Nephron progenitor cell (in vitro differentiated cells): ENCODE results near the gene ATF2.
A peak's percentile ranks its signal among the peaks of the same experiment; 100 is the strongest.

Experiments used
- DNase-seq: peaks from one replicate; pipeline ENCODE4 v3.0.0; 2021
- H3K27ac Mint-ChIP-seq: 2 replicates; pipeline ENCODE4 v1.8.0; 2021; ENCODE audit warnings: mild to moderate bottlenecking, moderate library complexity, mixed read lengths
- H3K27me3 Mint-ChIP-seq: 2 replicates; pipeline ENCODE4 v1.8.0; 2021; ENCODE audit warnings: mild to moderate bottlenecking, low read depth, mixed read lengths; ENCODE audit not compliant: poor library complexity
- H3K36me3 Mint-ChIP-seq: 2 replicates; pipeline ENCODE4 v1.8.0; 2021; ENCODE audit warnings: low read depth, mixed read lengths
- H3K4me1 Mint-ChIP-seq: 2 replicates; pipeline ENCODE4 v1.8.0; 2021; ENCODE audit warnings: mixed read lengths
- H3K4me3 Mint-ChIP-seq: 2 replicates; pipeline ENCODE4 v1.8.0; 2021; ENCODE audit warnings: mild to moderate bottlenecking, moderate library complexity, mixed read lengths
- H3K9me3 Mint-ChIP-seq: 2 replicates; pipeline ENCODE4 v1.8.0; 2021; ENCODE audit warnings: mild to moderate bottlenecking, moderate library complexity, mixed read lengths
- TF ChIP-seq, protein P1 (sequence below): fragments of 200-600 bp; sonication (generic); IDR thresholded peaks from 2 replicates; pipeline ENCODE4 v1.5.0; 2021; ENCODE audit warnings: antibody characterized with exemption

The ATF2 gene

DNA sequence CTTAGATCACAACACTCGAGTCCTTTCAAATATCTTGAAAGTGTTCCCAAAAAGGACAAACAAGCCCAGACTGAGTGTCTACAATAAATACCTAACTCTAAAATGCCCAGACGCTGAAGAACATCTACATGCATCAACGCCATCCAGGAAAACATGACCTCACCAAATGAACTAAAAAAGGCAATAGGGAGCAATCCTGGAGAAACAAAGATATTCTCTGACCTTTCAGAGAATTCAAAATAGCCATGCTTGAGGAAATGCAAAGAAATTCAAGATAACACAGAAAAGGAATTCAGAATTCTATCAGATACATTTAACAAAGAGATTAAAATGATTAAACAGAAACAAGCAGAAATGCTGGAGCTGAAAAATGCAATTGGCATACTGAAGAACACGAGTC, 101.6 kb downstream of the ATF2 start:
- no peak overlapping the region for H3K4me3 Mint-ChIP-seq
- H3K9me3 Mint-ChIP-seq = peaks cover 26% of the 10 kb centered on the region
- DNase-seq = no peak
- no peak overlapping the region for H3K27ac Mint-ChIP-seq
- no peaks in the 10 kb centered on the region for H3K27me3 Mint-ChIP-seq
- TF ChIP-seq, protein P1, sequence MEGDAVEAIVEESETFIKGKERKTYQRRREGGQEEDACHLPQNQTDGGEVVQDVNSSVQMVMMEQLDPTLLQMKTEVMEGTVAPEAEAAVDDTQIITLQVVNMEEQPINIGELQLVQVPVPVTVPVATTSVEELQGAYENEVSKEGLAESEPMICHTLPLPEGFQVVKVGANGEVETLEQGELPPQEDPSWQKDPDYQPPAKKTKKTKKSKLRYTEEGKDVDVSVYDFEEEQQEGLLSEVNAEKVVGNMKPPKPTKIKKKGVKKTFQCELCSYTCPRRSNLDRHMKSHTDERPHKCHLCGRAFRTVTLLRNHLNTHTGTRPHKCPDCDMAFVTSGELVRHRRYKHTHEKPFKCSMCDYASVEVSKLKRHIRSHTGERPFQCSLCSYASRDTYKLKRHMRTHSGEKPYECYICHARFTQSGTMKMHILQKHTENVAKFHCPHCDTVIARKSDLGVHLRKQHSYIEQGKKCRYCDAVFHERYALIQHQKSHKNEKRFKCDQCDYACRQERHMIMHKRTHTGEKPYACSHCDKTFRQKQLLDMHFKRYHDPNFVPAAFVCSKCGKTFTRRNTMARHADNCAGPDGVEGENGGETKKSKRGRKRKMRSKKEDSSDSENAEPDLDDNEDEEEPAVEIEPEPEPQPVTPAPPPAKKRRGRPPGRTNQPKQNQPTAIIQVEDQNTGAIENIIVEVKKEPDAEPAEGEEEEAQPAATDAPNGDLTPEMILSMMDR = no peak
- H3K36me3 Mint-ChIP-seq = peaks cover 73% of the 10 kb centered on the region
- no peaks in the 10 kb centered on the region for H3K4me1 Mint-ChIP-seq

DNA sequence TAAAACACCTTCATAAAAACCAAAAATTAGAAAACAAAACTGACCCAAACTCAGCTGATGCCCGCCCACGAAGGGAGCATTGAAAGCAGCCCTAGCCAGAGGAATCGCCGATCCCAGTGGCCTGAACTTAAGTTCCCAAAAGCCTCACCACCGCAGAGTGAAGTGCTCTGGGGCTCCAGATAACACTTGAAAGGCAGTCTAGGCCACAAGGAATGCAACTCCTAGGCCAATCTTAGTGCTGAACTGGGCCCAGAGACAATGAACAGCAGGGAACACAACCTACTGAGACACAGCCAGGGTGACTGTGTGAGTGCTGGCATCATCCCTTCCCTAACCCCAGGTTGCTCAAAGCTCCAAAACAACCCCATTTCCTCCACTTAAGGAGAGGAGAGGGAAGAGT, 103.2 kb downstream of the ATF2 start:
- Mint-ChIP-seq H3K36me3 (peaks cover 68% of the 10 kb centered on the region), H3K27ac (no peak overlapping the region)

DNA sequence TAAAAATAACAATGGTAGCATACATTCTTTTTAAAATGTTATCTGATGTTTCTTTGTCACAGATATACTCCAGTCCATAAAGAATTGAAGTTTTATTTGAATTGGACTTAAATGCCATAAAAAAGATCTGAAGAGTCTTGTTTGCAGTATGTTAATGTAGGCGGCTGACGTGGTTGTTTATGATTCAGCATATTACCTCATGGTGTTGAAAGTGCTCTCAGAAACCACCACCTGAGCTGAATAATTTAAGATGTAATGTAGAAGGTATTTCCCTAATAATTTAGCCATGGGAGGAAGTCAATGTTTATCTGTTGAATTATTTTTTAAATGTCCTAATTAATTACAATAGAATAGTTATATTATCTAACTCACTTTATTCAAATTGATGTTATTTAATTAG, 104.3 kb downstream of the ATF2 start:
- H3K9me3 Mint-ChIP-seq = peaks cover 26% of the 10 kb centered on the region
- no peak for DNase-seq
- H3K4me1 Mint-ChIP-seq = no peaks in the 10 kb centered on the region
- no peak overlapping the region for H3K4me3 Mint-ChIP-seq
- H3K27ac Mint-ChIP-seq = no peak overlapping the region
- TF ChIP-seq, protein P1 = no peak
- peaks cover 65% of the 10 kb centered on the region for H3K36me3 Mint-ChIP-seq
- H3K27me3 Mint-ChIP-seq = no peaks in the 10 kb centered on the region

More for the DNA sequence above, 103.2 kb downstream of the ATF2 start:
- DNase-seq = no peak
- Mint-ChIP-seq H3K4me1 (no peaks in the 10 kb centered on the region), H3K27me3 (no peaks in the 10 kb centered on the region), H3K9me3 (peaks cover 26% of the 10 kb centered on the region), H3K4me3 (no peak overlapping the region)
- TF ChIP-seq, protein P1 = no peak

GRCh38 chr2:175062787-175063585, 105.0 kb downstream of the ATF2 start:
- H3K27me3 Mint-ChIP-seq = no peaks in the 10 kb centered on the region
- H3K36me3 Mint-ChIP-seq = peaks cover 57% of the 10 kb centered on the region
- no peak overlapping the region for H3K4me3 Mint-ChIP-seq
- peaks cover 23% of the 10 kb centered on the region for H3K9me3 Mint-ChIP-seq
- TF ChIP-seq, protein P1 = no peak
- DNase-seq = no peak
- H3K27ac Mint-ChIP-seq = no peak overlapping the region
- H3K4me1 Mint-ChIP-seq = peaks cover 4% of the 10 kb centered on the region

DNA sequence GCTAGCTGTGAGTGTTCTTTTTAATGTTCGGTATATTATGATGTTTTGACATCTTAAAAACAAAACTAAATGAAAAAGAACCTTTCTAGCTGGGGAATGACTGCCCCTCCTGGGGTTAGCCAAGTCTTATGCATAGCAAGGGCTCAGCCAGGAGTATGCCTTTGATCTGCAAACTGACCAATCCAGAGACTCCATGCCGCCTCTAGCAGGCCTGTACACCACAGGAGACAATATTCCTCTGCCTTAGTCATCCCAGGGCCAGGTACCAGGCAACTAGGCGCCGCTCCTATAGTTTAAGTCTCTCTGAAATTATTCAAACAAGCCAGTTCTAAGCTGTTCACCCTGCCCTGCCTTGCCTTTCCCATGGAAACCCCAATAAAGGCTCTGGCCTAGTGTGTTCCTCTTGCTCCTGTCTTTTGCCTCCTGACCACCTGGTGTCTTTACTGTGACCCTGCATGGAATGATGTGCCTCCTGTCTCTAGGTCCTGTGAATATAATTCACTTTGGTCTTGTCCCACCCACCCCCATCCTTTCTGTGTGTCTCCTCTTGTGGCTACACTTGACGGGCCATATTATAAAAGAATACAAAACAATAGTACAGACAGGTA, 110.8 kb downstream of the ATF2 start:
- H3K9me3 Mint-ChIP-seq = peaks cover 6% of the 10 kb centered on the region
- H3K36me3 Mint-ChIP-seq = peaks cover 13% of the 10 kb centered on the region
- H3K27me3 Mint-ChIP-seq = peaks cover 4% of the 10 kb centered on the region
- H3K4me3 Mint-ChIP-seq = no peak overlapping the region
- H3K4me1 Mint-ChIP-seq = peaks cover 17% of the 10 kb centered on the region
- H3K27ac Mint-ChIP-seq = peak overlapping the region; percentile 29
- no peak for DNase-seq
- TF ChIP-seq, protein P1 = no peak

DNA sequence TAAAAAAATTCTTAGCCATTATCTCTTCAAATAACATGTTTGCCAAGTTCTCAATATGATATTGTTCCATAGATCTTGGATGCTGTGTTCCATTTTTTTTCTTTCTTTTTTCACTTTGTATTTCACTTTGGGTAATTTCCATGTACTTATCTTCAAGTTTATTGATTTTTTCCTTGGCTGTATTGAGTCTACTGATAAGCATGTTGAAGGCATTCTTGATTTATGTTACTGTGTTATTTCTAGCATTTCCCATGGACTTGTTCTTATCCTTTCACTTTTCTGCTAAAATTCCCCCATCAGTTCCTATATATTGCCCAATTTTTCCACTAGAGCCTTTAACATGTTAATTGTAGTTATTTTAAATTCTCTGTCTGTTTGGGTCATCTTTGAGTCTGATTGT, 112.0 kb downstream of the ATF2 start:
- peaks cover 4% of the 10 kb centered on the region for H3K27me3 Mint-ChIP-seq
- H3K4me3 Mint-ChIP-seq = no peak overlapping the region
- peaks cover 24% of the 10 kb centered on the region for H3K4me1 Mint-ChIP-seq
- TF ChIP-seq, protein P1 = no peak
- DNase-seq = no peak
- H3K27ac Mint-ChIP-seq = no peak overlapping the region
- peaks cover 18% of the 10 kb centered on the region for H3K36me3 Mint-ChIP-seq
- peaks cover 6% of the 10 kb centered on the region for H3K9me3 Mint-ChIP-seq
